HCT116 (cell line): ENCODE measurements around the gene COL4A1. TPM values are rescaled to one million over a fixed set of nuclear protein-coding genes. Genes with fewer than 3 reads are reported as not detected.

Experiments
- ATAC-seq: fragments of 200-7000 bp; cut with Tn5 transposase; 2 replicates; pipeline ENCODE4 v1.9.1; 2020; ENCODE audit warnings: mild to moderate bottlenecking, moderate library complexity
- BruUV-seq: library from RNA; stranded (reverse); fragments of 400-500 nt; replicated peaks from 2 replicates; lab custom pipeline; 2021; lab: Mats Ljungman, UMichigan
- CTCF ChIA-PET: fragments of 300-600 bp; sonication (Branson Sonifier 250); formaldehyde crosslinking; loops from one replicate; lab custom pipeline; 2021; ENCODE audit warnings: antibody characterized with exemption; lab: Charles Lee
- POLR2A ChIA-PET: fragments of 300-600, 350-600 bp; sonication (Branson Sonifier 250); formaldehyde crosslinking; loops from one replicate; lab custom pipeline; 2021; ENCODE audit warnings: antibody characterized with exemption; lab: Charles Lee
- RAD21 ChIA-PET, 2 experiments: fragments of 300-600 bp; sonication (Branson Sonifier 250); formaldehyde crosslinking; loops; one replicate each; lab custom pipeline; 2023; ENCODE audit warnings: low total read pairs in 2 of 2; ENCODE audit not compliant: uncharacterized antibody in 2 of 2, unreplicated experiment in 2 of 2, low non-redundant PET in 1 of 2; lab: Charles Lee
- DNase-seq: peaks from one replicate; pipeline ENCODE4 v3.0.0-alpha.2; 2010; ENCODE audit warnings: low read depth, low spot score
- H2AFZ ChIP-seq: fragments of 200-600 bp; shearing (Covaris generic), sonication (generic); 2 replicates; pipeline ENCODE4 v1.6.1; 2017; ENCODE audit warnings: low read depth, mixed run types, mixed read lengths, antibody characterized with exemption, low read length; ENCODE audit not compliant: poor library complexity, severe bottlenecking
- H3K27ac ChIP-seq: 2 replicates; pipeline ENCODE4 v1.5.1; 2012; ENCODE audit warnings: low read depth, low read length
- H3K27me3 ChIP-seq: fragments of 200-600 bp; sonication (generic); 2 replicates; pipeline ENCODE4 v1.6.1; 2016; ENCODE audit warnings: mixed run types, low read length, mixed read lengths; ENCODE audit not compliant: insufficient read depth
- H3K36me3 ChIP-seq, 2 experiments: fragments of 200-500 bp in 1 of 2; fragments of 200-600 bp in 1 of 2; sonication (Bioruptor generic) in 1 of 2; sonication (generic) in 1 of 2; 2 replicates each; pipeline versions ENCODE4 v1.5.1 to v1.6.1; 2014 to 2016; ENCODE audit warnings: low read length in 2 of 2, inconsistent platforms in 1 of 2, mixed read lengths in 1 of 2, mixed run types in 1 of 2; ENCODE audit not compliant: insufficient read depth in 2 of 2, control insufficient read depth in 1 of 2
- H3K4me1 ChIP-seq, 2 experiments: fragments of 200-600 bp in 1 of 2; sonication (generic) in 1 of 2; 2 replicates each; pipeline versions ENCODE4 v1.5.1 to v1.6.1; 2012 to 2017; ENCODE audit warnings: low read length in 2 of 2, inconsistent platforms in 1 of 2, mild to moderate bottlenecking in 1 of 2, mixed read lengths in 1 of 2, mixed run types in 1 of 2, moderate library complexity in 1 of 2; ENCODE audit not compliant: insufficient read depth in 2 of 2, control insufficient read depth in 1 of 2
- H3K4me2 ChIP-seq: fragments of 200-600 bp; sonication (generic); 2 replicates; pipeline ENCODE4 v1.6.1; 2017; ENCODE audit warnings: mixed run types, low read length, mixed read lengths
- H3K4me3 ChIP-seq, 2 experiments: fragments of 200-600 bp in 1 of 2; sonication (generic) in 1 of 2; replicated peaks in 1 of 2; 2 replicates each; pipeline ENCODE4 v1.5.1; 2011 to 2016; ENCODE audit warnings: low read length in 2 of 2, control low read depth in 1 of 2, low read depth in 1 of 2, mild to moderate bottlenecking in 1 of 2, mixed read lengths in 1 of 2, mixed run types in 1 of 2
- H3K79me2 ChIP-seq: fragments of 200-600 bp; sonication (generic); 2 replicates; pipeline ENCODE4 v1.6.1; 2017; ENCODE audit warnings: mild to moderate bottlenecking, mixed run types, low read length, moderate library complexity, mixed read lengths; ENCODE audit not compliant: insufficient read depth
- H3K9ac ChIP-seq: fragments of 200-600 bp; sonication (generic); 2 replicates; pipeline ENCODE4 v1.6.1; 2016; ENCODE audit warnings: low read length, mixed read lengths
- H3K9me2 ChIP-seq: fragments of 200-600 bp; sonication (generic), shearing (Covaris generic); 2 replicates; pipeline ENCODE4 v1.6.1; 2017; ENCODE audit warnings: mixed run types, mild to moderate bottlenecking, moderate library complexity; ENCODE audit not compliant: insufficient read depth
- H3K9me3 ChIP-seq, 2 experiments: fragments of 200-500 bp in 1 of 2; fragments of 200-600 bp in 1 of 2; sonication (Bioruptor generic) in 1 of 2; sonication (generic) in 1 of 2; 2 replicates each; pipeline ENCODE4 v1.6.1; 2014 to 2017; ENCODE audit warnings: low read length in 2 of 2, mixed read lengths in 2 of 2, inconsistent platforms in 1 of 2, low read depth in 1 of 2, mild to moderate bottlenecking in 1 of 2, mixed run types in 1 of 2, moderate library complexity in 1 of 2; ENCODE audit not compliant: control insufficient read depth in 1 of 2, insufficient read depth in 1 of 2
- H4K20me1 ChIP-seq: fragments of 200-600 bp; sonication (generic), shearing (Covaris generic); 2 replicates; pipeline ENCODE4 v1.6.1; 2017; ENCODE audit warnings: mixed run types, mild to moderate bottlenecking, moderate library complexity; ENCODE audit not compliant: insufficient read depth
- CBX3 ChIP-seq: IDR thresholded peaks from 2 replicates; pipeline ENCODE4 v1.6.1; 2012; ENCODE audit warnings: low read depth
- CEBPB ChIP-seq: IDR thresholded peaks from 2 replicates; pipeline ENCODE4 v1.6.1; 2012; ENCODE audit warnings: low read depth
- EGR1 ChIP-seq: IDR thresholded peaks from 2 replicates; pipeline ENCODE4 v1.6.1; 2012; ENCODE audit warnings: low read depth
- ELF1 ChIP-seq: IDR thresholded peaks from 2 replicates; pipeline ENCODE4 v1.6.1; 2012; ENCODE audit warnings: low read depth, borderline replicate concordance
- EZH2 ChIP-seq: fragments of 200-600 bp; sonication (generic); IDR thresholded peaks from 2 replicates; pipeline ENCODE4 v1.6.1; 2017; ENCODE audit warnings: antibody characterized with exemption, mixed run types
- FOSL1 ChIP-seq: IDR thresholded peaks from 2 replicates; pipeline ENCODE4 v1.6.1; 2012; ENCODE audit warnings: low read depth
- JUND ChIP-seq: IDR thresholded peaks from 2 replicates; pipeline ENCODE4 v1.6.1; 2012
- POLR2AphosphoS5 ChIP-seq: IDR thresholded peaks from 2 replicates; pipeline ENCODE4 v1.6.1; 2011; ENCODE audit warnings: mild to moderate bottlenecking, low read depth, low read length, moderate library complexity
- SIN3A ChIP-seq: IDR thresholded peaks from 2 replicates; pipeline ENCODE4 v1.6.1; 2012; ENCODE audit warnings: low read depth
- SP1 ChIP-seq: IDR thresholded peaks from 2 replicates; pipeline ENCODE4 v1.6.1; 2012; ENCODE audit warnings: low read depth
- SRF ChIP-seq: IDR thresholded peaks from 2 replicates; pipeline ENCODE4 v1.6.1; 2012; ENCODE audit warnings: low read depth
- TCF7L2 ChIP-seq: IDR thresholded peaks from 2 replicates; pipeline ENCODE4 v1.7.0; 2011; ENCODE audit warnings: borderline replicate concordance, inconsistent platforms; ENCODE audit not compliant: insufficient read depth, insufficient read length; ENCODE audit errors: extremely low read depth
- YY1 ChIP-seq: IDR thresholded peaks from 2 replicates; pipeline ENCODE4 v1.6.1; 2011; ENCODE audit warnings: low read length, low read depth, moderate library complexity, mild to moderate bottlenecking; ENCODE audit not compliant: insufficient replicate concordance; ENCODE audit errors: extremely low read depth
- intact Hi-C: fragments of 100-400 bp; cut with micrococcal nuclease; formaldehyde crosslinking; loops from 2 replicates; pipeline ENCODE4 v1.10.0; 2022
- total RNA-seq: library from RNA; stranded (reverse); gene quantifications from one replicate; pipeline ENCODE4 v1.2.1, GENCODE V29; 2021; ENCODE audit not compliant: unreplicated experiment
- TF ChIP-seq, protein P1 (sequence below): IDR thresholded peaks from 2 replicates; pipeline ENCODE4 v1.6.1; 2011; ENCODE audit warnings: mild to moderate bottlenecking, low read length, moderate library complexity; ENCODE audit not compliant: insufficient replicate concordance; ENCODE audit errors: extremely low read depth
- TF ChIP-seq, protein P2 (sequence below): IDR thresholded peaks from 2 replicates; pipeline ENCODE4 v1.6.1; 2012
- TF ChIP-seq, protein P3 (sequence below): IDR thresholded peaks from 2 replicates; pipeline ENCODE4 v1.6.1; 2012; ENCODE audit warnings: low read depth
- TF ChIP-seq, protein P4 (sequence below): IDR thresholded peaks from 2 replicates; pipeline ENCODE4 v1.6.1; 2012
- TF ChIP-seq, protein P5 (sequence below), 3 experiments: fragments of 200-600 bp in 1 of 3; sonication (generic) in 1 of 3; IDR thresholded peaks in 2 of 3; conservative IDR thresholded peaks in 1 of 3; 2 replicates each; pipeline ENCODE4 v1.5.1; 2012 to 2017; ENCODE audit warnings: low read depth in 2 of 3, low read length in 2 of 3, antibody characterized with exemption in 1 of 3, borderline replicate concordance in 1 of 3, control low read depth in 1 of 3, mild to moderate bottlenecking in 1 of 3, mixed read lengths in 1 of 3, mixed run types in 1 of 3, moderate library complexity in 1 of 3; ENCODE audit not compliant: insufficient read depth in 1 of 3

COL4A1 gene
- total RNA-seq, 1 experiment from 2014 or later = 0.57 TPM

DNA sequence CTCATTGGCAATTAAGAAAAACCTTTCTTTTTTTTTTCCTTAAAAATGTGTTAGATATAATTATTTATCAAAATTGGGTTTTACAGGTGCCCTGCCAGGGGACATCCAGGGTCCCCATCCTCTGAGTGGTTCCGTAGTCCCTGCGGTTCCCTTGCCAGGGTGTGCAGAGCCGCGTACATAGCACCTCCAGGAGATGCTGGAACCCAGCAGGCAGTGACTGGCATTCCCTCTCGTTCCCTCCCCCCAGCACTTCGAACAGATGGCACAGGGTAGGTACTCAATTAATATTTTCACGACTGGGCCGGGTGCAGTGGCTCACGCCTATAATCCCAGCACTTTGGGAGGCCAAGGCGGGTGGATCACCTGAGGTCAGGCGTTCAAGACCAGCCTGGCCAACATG lies 82.0 kb downstream of the COL4A1 start:
- no peak overlapping the region for H3K4me3 ChIP-seq
- no peak for DNase-seq
- RAD21 ChIA-PET = no interaction called here
- no peaks in the 10 kb centered on the region for H3K27me3 ChIP-seq
- H3K9me2 ChIP-seq = no peaks in the 10 kb centered on the region
- no peak for ATAC-seq
- no peaks in the 10 kb centered on the region for H3K36me3 ChIP-seq
- intact Hi-C loops = loop anchor here (10.0 kb wide), 1 partner anchor 340 kb away; the partner anchor contains the start of gene RAB20
- no peak for TF ChIP-seq TCF7L2
- TF ChIP-seq SP1 = no peak
- no peak for TF ChIP-seq EZH2
- no peak for TF ChIP-seq EGR1
- no peak for TF ChIP-seq SIN3A
- TF ChIP-seq POLR2AphosphoS5 = no peak
- TF ChIP-seq ELF1 = no peak
- TF ChIP-seq, protein P1, sequence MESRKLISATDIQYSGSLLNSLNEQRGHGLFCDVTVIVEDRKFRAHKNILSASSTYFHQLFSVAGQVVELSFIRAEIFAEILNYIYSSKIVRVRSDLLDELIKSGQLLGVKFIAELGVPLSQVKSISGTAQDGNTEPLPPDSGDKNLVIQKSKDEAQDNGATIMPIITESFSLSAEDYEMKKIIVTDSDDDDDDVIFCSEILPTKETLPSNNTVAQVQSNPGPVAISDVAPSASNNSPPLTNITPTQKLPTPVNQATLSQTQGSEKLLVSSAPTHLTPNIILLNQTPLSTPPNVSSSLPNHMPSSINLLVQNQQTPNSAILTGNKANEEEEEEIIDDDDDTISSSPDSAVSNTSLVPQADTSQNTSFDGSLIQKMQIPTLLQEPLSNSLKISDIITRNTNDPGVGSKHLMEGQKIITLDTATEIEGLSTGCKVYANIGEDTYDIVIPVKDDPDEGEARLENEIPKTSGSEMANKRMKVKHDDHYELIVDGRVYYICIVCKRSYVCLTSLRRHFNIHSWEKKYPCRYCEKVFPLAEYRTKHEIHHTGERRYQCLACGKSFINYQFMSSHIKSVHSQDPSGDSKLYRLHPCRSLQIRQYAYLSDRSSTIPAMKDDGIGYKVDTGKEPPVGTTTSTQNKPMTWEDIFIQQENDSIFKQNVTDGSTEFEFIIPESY = no peak
- no peak for TF ChIP-seq SRF
- TF ChIP-seq, protein P2, sequence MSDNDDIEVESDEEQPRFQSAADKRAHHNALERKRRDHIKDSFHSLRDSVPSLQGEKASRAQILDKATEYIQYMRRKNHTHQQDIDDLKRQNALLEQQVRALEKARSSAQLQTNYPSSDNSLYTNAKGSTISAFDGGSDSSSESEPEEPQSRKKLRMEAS = no peak
- TF ChIP-seq FOSL1 = no peak
- TF ChIP-seq CEBPB = no peak
- TF ChIP-seq YY1 = no peak
- no peak for TF ChIP-seq CBX3
- TF ChIP-seq JUND = no peak
- TF ChIP-seq, protein P3, sequence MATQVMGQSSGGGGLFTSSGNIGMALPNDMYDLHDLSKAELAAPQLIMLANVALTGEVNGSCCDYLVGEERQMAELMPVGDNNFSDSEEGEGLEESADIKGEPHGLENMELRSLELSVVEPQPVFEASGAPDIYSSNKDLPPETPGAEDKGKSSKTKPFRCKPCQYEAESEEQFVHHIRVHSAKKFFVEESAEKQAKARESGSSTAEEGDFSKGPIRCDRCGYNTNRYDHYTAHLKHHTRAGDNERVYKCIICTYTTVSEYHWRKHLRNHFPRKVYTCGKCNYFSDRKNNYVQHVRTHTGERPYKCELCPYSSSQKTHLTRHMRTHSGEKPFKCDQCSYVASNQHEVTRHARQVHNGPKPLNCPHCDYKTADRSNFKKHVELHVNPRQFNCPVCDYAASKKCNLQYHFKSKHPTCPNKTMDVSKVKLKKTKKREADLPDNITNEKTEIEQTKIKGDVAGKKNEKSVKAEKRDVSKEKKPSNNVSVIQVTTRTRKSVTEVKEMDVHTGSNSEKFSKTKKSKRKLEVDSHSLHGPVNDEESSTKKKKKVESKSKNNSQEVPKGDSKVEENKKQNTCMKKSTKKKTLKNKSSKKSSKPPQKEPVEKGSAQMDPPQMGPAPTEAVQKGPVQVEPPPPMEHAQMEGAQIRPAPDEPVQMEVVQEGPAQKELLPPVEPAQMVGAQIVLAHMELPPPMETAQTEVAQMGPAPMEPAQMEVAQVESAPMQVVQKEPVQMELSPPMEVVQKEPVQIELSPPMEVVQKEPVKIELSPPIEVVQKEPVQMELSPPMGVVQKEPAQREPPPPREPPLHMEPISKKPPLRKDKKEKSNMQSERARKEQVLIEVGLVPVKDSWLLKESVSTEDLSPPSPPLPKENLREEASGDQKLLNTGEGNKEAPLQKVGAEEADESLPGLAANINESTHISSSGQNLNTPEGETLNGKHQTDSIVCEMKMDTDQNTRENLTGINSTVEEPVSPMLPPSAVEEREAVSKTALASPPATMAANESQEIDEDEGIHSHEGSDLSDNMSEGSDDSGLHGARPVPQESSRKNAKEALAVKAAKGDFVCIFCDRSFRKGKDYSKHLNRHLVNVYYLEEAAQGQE = no peak
- TF ChIP-seq, protein P4, sequence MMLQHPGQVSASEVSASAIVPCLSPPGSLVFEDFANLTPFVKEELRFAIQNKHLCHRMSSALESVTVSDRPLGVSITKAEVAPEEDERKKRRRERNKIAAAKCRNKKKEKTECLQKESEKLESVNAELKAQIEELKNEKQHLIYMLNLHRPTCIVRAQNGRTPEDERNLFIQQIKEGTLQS = no peak
- TF ChIP-seq, protein P5, sequence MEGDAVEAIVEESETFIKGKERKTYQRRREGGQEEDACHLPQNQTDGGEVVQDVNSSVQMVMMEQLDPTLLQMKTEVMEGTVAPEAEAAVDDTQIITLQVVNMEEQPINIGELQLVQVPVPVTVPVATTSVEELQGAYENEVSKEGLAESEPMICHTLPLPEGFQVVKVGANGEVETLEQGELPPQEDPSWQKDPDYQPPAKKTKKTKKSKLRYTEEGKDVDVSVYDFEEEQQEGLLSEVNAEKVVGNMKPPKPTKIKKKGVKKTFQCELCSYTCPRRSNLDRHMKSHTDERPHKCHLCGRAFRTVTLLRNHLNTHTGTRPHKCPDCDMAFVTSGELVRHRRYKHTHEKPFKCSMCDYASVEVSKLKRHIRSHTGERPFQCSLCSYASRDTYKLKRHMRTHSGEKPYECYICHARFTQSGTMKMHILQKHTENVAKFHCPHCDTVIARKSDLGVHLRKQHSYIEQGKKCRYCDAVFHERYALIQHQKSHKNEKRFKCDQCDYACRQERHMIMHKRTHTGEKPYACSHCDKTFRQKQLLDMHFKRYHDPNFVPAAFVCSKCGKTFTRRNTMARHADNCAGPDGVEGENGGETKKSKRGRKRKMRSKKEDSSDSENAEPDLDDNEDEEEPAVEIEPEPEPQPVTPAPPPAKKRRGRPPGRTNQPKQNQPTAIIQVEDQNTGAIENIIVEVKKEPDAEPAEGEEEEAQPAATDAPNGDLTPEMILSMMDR (IDR thresholded peaks at IDR 0.05 in 2 of 3, conservative IDR thresholded peaks at IDR 0.05 in 1 of 3; ENCODE audit: borderline replicate concordance in 1 of 3, insufficient read depth in 1 of 3, low read depth in 2 of 3, low read length in 2 of 3) = no peak
- H3K27ac ChIP-seq = no peak overlapping the region
- H3K79me2 ChIP-seq = no peaks in the 10 kb centered on the region
- H3K9me3 ChIP-seq = no peaks in the 10 kb centered on the region
- CTCF ChIA-PET = no interaction called here
- no peaks in the 10 kb centered on the region for H4K20me1 ChIP-seq
- H3K9ac ChIP-seq = no peak overlapping the region
- no peak overlapping the region for H2AFZ ChIP-seq
- POLR2A ChIA-PET = no interaction called here
- H3K4me2 ChIP-seq = no peak overlapping the region
- no TSS peak for BruUV-seq
- H3K4me1 ChIP-seq = peaks cover 0 to 4% of the 10 kb centered on the region in 2 experiments; a peak in 1 of 4 replicates
